ENCODE measurements around the gene PRKACB. TPM values are rescaled to one million over a fixed set of nuclear protein-coding genes. Genes with fewer than 3 reads are reported as not detected.

Gene PRKACB
- total RNA-seq, 1 experiment from 2014 or later = 16.6 TPM

- H3K27me3 ChIP-seq (ENCODE audit: control insufficient read depth, insufficient read depth, low read length) = no peaks in the 10 kb centered on the region
- H3K4me3 ChIP-seq (ENCODE audit: insufficient read depth, low read depth, low read length) = no peak overlapping the region
- no peaks in the 10 kb centered on the region for H3K36me3 ChIP-seq (replicated peaks; ENCODE audit: control insufficient read depth, insufficient read depth, low read length)
- no peak for DNase-seq
These were observed 8.7 kb upstream of the PRKACB start for GRCh38 chr1:84135341-84135740.

GRCh38 chr1:84141182-84142003 lies 2.7 kb upstream of the PRKACB start:
- DNase-seq = no peak
- H3K4me3 ChIP-seq (ENCODE audit: insufficient read depth, low read depth, low read length) = no peak overlapping the region
- no peaks in the 10 kb centered on the region for H3K36me3 ChIP-seq (replicated peaks; ENCODE audit: control insufficient read depth, insufficient read depth, low read length)
- H3K27me3 ChIP-seq (ENCODE audit: control insufficient read depth, insufficient read depth, low read length) = no peaks in the 10 kb centered on the region

- Histone ChIP-seq H3K4me3 (ENCODE audit: insufficient read depth, low read depth, low read length) (no peak overlapping the region), H3K27me3 (ENCODE audit: control insufficient read depth, insufficient read depth, low read length) (no peaks in the 10 kb centered on the region), H3K36me3 (replicated peaks; ENCODE audit: control insufficient read depth, insufficient read depth, low read length) (no peaks in the 10 kb centered on the region)
- no peak for DNase-seq
These were observed 997 bp downstream of the PRKACB start for GRCh38 chr1:84145068-84145467.

GRCh38 chr1:84146411-84147032 lies 2.5 kb downstream of the PRKACB start:
- Histone ChIP-seq H3K27me3 (ENCODE audit: control insufficient read depth, insufficient read depth, low read length) (no peaks in the 10 kb centered on the region), H3K4me3 (ENCODE audit: insufficient read depth, low read depth, low read length) (no peak overlapping the region), H3K36me3 (replicated peaks; ENCODE audit: control insufficient read depth, insufficient read depth, low read length) (no peaks in the 10 kb centered on the region)
- DNase-seq = no peak

- H3K27me3 ChIP-seq (ENCODE audit: control insufficient read depth, insufficient read depth, low read length) = no peaks in the 10 kb centered on the region
- no peak for DNase-seq
- no peaks in the 10 kb centered on the region for H3K36me3 ChIP-seq (replicated peaks; ENCODE audit: control insufficient read depth, insufficient read depth, low read length)
- H3K4me3 ChIP-seq (ENCODE audit: insufficient read depth, low read depth, low read length) = no peak overlapping the region
These were observed 4.7 kb downstream of the PRKACB start for GRCh38 chr1:84148758-84149157.

GRCh38 chr1:84152649-84153056 lies 8.6 kb downstream of the PRKACB start:
- H3K36me3 ChIP-seq (replicated peaks; ENCODE audit: control insufficient read depth, insufficient read depth, low read length) = no peaks in the 10 kb centered on the region
- no peaks in the 10 kb centered on the region for H3K27me3 ChIP-seq (ENCODE audit: control insufficient read depth, insufficient read depth, low read length)
- H3K4me3 ChIP-seq (ENCODE audit: insufficient read depth, low read depth, low read length) = no peak overlapping the region
- no peak for DNase-seq

- DNase-seq = no peak
- Histone ChIP-seq H3K36me3 (replicated peaks; ENCODE audit: control insufficient read depth, insufficient read depth, low read length) (no peaks in the 10 kb centered on the region), H3K4me3 (ENCODE audit: insufficient read depth, low read depth, low read length) (no peak overlapping the region), H3K27me3 (ENCODE audit: control insufficient read depth, insufficient read depth, low read length) (no peaks in the 10 kb centered on the region)
These were observed 11.4 kb downstream of the PRKACB start for GRCh38 chr1:84155517-84155916.

GRCh38 chr1:84156210-84156621 lies 12.1 kb downstream of the PRKACB start:
- H3K4me3 ChIP-seq (ENCODE audit: insufficient read depth, low read depth, low read length) = no peak overlapping the region
- H3K27me3 ChIP-seq (ENCODE audit: control insufficient read depth, insufficient read depth, low read length) = no peaks in the 10 kb centered on the region
- no peaks in the 10 kb centered on the region for H3K36me3 ChIP-seq (replicated peaks; ENCODE audit: control insufficient read depth, insufficient read depth, low read length)
- DNase-seq = no peak

- no peaks in the 10 kb centered on the region for H3K27me3 ChIP-seq (ENCODE audit: control insufficient read depth, insufficient read depth, low read length)
These were observed 15.6 kb downstream of the PRKACB start for GRCh38 chr1:84159533-84160240.

GRCh38 chr1:84162295-84162694 lies 18.2 kb downstream of the PRKACB start:
- no peaks in the 10 kb centered on the region for H3K36me3 ChIP-seq (replicated peaks; ENCODE audit: control insufficient read depth, insufficient read depth, low read length)
- no peak overlapping the region for H3K4me3 ChIP-seq (ENCODE audit: insufficient read depth, low read depth, low read length)
- DNase-seq = no peak
- H3K27me3 ChIP-seq (ENCODE audit: control insufficient read depth, insufficient read depth, low read length) = no peaks in the 10 kb centered on the region

More at GRCh38 chr1:84159533-84160240, 15.6 kb downstream of the PRKACB start:
- no peaks in the 10 kb centered on the region for H3K36me3 ChIP-seq (replicated peaks; ENCODE audit: control insufficient read depth, insufficient read depth, low read length)
- no peak for DNase-seq
- no peak overlapping the region for H3K4me3 ChIP-seq (ENCODE audit: insufficient read depth, low read depth, low read length)

- H3K4me3 ChIP-seq (ENCODE audit: insufficient read depth, low read depth, low read length) = no peak overlapping the region
- DNase-seq = no peak
These were observed 19.3 kb downstream of the PRKACB start for GRCh38 chr1:84163123-84163931.

GRCh38 chr1:84164161-84164560 lies 20.1 kb downstream of the PRKACB start:
- DNase-seq = no peak
- Histone ChIP-seq H3K27me3 (ENCODE audit: control insufficient read depth, insufficient read depth, low read length) (no peaks in the 10 kb centered on the region), H3K4me3 (ENCODE audit: insufficient read depth, low read depth, low read length) (no peak overlapping the region), H3K36me3 (replicated peaks; ENCODE audit: control insufficient read depth, insufficient read depth, low read length) (no peaks in the 10 kb centered on the region)

More at GRCh38 chr1:84163123-84163931, 19.3 kb downstream of the PRKACB start:
- H3K36me3 ChIP-seq (replicated peaks; ENCODE audit: control insufficient read depth, insufficient read depth, low read length) = no peaks in the 10 kb centered on the region
- no peaks in the 10 kb centered on the region for H3K27me3 ChIP-seq (ENCODE audit: control insufficient read depth, insufficient read depth, low read length)

GRCh38 chr1:84164567-84165021 lies 20.5 kb downstream of the PRKACB start:
- Histone ChIP-seq H3K36me3 (replicated peaks; ENCODE audit: control insufficient read depth, insufficient read depth, low read length) (no peaks in the 10 kb centered on the region), H3K4me3 (ENCODE audit: insufficient read depth, low read depth, low read length) (no peak overlapping the region), H3K27me3 (ENCODE audit: control insufficient read depth, insufficient read depth, low read length) (no peaks in the 10 kb centered on the region)
- no peak for DNase-seq

GRCh38 chr1:84165601-84166000 lies 21.5 kb downstream of the PRKACB start:
- no peak for DNase-seq
- Histone ChIP-seq H3K27me3 (ENCODE audit: control insufficient read depth, insufficient read depth, low read length) (no peaks in the 10 kb centered on the region), H3K4me3 (ENCODE audit: insufficient read depth, low read depth, low read length) (no peak overlapping the region), H3K36me3 (replicated peaks; ENCODE audit: control insufficient read depth, insufficient read depth, low read length) (no peaks in the 10 kb centered on the region)

Data from H7 (cell line).